HL-60 (cell line): ENCODE data around the gene ABCG4.

Source experiments
- DNase-seq, 2 experiments: peaks; one replicate each; pipeline ENCODE4 v3.0.0-alpha.2; 2010 to 2020; ENCODE audit warnings: low read depth in 1 of 2, low spot score in 1 of 2
- H3K27ac ChIP-seq: fragments of 250-450 bp; sonication (Bioruptor Pico); replicated peaks from 2 replicates; pipeline ENCODE4 v1.5.1; 2020; ENCODE audit warnings: mild to moderate bottlenecking, moderate library complexity
- H3K27me3 ChIP-seq: fragments of 250-450 bp; sonication (Bioruptor Pico); 2 replicates; pipeline ENCODE4 v1.5.1; 2021; ENCODE audit warnings: mild to moderate bottlenecking, moderate library complexity; ENCODE audit not compliant: insufficient read depth, poor library complexity, severe bottlenecking
- H3K4me3 ChIP-seq: replicated peaks from 2 replicates; pipeline ENCODE4 v1.5.1; 2011; ENCODE audit warnings: mild to moderate bottlenecking, control low read depth, low read length; ENCODE audit not compliant: insufficient read depth
- GABPA ChIP-seq: IDR thresholded peaks from 2 replicates; pipeline ENCODE4 v1.6.1; 2012; ENCODE audit warnings: low read depth
- POLR2AphosphoS5 ChIP-seq: IDR thresholded peaks from 2 replicates; pipeline ENCODE4 v1.6.1; 2012; ENCODE audit warnings: low read depth
- SPI1 ChIP-seq: IDR thresholded peaks from 2 replicates; pipeline ENCODE4 v1.6.1; 2012; ENCODE audit warnings: low read depth, mild to moderate bottlenecking, borderline replicate concordance
- TF ChIP-seq, protein P1 (sequence below): IDR thresholded peaks from 2 replicates; pipeline ENCODE4 v1.6.1; 2012; ENCODE audit warnings: low read depth; ENCODE audit not compliant: insufficient replicate concordance
- TF ChIP-seq, protein P2 (sequence below): IDR thresholded peaks from one replicate; pipeline ENCODE4 v1.5.1; 2011; ENCODE audit warnings: low read length, control low read depth, inconsistent platforms; ENCODE audit not compliant: insufficient read depth

ABCG4 gene

DNA sequence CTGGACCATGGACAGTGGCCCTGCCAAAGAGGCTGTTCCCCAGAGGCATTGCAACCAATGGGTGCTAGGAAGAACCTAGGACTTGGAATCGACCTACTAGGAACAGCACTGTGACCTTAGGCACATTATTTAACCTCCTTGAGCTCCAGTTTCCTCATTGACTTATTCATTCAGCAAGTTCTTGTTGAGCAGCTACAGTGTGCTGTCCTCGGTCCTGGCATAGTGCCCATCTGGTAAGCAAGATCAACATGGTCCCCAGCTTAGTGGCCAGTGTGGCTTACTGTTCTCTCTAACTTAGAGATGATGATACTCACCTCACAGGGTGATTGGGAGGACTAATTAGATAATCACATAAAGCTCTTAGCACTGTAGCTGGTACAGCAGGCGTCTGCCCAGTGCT, 8.2 kb downstream of the ABCG4 start:
- TF ChIP-seq, protein P1, sequence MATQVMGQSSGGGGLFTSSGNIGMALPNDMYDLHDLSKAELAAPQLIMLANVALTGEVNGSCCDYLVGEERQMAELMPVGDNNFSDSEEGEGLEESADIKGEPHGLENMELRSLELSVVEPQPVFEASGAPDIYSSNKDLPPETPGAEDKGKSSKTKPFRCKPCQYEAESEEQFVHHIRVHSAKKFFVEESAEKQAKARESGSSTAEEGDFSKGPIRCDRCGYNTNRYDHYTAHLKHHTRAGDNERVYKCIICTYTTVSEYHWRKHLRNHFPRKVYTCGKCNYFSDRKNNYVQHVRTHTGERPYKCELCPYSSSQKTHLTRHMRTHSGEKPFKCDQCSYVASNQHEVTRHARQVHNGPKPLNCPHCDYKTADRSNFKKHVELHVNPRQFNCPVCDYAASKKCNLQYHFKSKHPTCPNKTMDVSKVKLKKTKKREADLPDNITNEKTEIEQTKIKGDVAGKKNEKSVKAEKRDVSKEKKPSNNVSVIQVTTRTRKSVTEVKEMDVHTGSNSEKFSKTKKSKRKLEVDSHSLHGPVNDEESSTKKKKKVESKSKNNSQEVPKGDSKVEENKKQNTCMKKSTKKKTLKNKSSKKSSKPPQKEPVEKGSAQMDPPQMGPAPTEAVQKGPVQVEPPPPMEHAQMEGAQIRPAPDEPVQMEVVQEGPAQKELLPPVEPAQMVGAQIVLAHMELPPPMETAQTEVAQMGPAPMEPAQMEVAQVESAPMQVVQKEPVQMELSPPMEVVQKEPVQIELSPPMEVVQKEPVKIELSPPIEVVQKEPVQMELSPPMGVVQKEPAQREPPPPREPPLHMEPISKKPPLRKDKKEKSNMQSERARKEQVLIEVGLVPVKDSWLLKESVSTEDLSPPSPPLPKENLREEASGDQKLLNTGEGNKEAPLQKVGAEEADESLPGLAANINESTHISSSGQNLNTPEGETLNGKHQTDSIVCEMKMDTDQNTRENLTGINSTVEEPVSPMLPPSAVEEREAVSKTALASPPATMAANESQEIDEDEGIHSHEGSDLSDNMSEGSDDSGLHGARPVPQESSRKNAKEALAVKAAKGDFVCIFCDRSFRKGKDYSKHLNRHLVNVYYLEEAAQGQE, result peak; percentile 81
- no peak for TF ChIP-seq GABPA
- DNase-seq, result no peak
- no peaks in the 10 kb centered on the region for H3K27me3 ChIP-seq
- no peak overlapping the region for H3K4me3 ChIP-seq
- H3K27ac ChIP-seq, result no peak overlapping the region

DNA sequence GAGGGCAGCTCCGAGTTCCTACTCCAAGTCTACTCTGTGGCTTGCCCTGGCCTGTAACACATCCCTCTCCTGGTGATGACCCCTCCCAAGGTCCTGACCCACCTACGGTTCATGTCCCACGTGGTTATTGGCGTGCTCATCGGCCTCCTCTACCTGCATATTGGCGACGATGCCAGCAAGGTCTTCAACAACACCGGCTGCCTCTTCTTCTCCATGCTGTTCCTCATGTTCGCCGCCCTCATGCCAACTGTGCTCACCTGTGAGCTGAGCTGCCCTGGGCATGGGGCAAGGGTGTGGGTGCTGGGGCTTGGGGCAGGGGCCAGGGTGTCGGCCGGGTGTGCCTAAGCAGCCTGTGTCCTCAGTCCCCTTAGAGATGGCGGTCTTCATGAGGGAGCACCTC, 9.6 kb downstream of the ABCG4 start:
- Histone ChIP-seq H3K4me3 (no peak overlapping the region), H3K27ac (no peak overlapping the region), H3K27me3 (no peaks in the 10 kb centered on the region)
- DNase-seq, result no peak
- TF ChIP-seq, protein P1, result no peak
- TF ChIP-seq, protein P2, sequence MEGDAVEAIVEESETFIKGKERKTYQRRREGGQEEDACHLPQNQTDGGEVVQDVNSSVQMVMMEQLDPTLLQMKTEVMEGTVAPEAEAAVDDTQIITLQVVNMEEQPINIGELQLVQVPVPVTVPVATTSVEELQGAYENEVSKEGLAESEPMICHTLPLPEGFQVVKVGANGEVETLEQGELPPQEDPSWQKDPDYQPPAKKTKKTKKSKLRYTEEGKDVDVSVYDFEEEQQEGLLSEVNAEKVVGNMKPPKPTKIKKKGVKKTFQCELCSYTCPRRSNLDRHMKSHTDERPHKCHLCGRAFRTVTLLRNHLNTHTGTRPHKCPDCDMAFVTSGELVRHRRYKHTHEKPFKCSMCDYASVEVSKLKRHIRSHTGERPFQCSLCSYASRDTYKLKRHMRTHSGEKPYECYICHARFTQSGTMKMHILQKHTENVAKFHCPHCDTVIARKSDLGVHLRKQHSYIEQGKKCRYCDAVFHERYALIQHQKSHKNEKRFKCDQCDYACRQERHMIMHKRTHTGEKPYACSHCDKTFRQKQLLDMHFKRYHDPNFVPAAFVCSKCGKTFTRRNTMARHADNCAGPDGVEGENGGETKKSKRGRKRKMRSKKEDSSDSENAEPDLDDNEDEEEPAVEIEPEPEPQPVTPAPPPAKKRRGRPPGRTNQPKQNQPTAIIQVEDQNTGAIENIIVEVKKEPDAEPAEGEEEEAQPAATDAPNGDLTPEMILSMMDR, result no peak
- no peak for TF ChIP-seq SPI1
- no peak for TF ChIP-seq POLR2AphosphoS5
- TF ChIP-seq GABPA, result no peak

DNA sequence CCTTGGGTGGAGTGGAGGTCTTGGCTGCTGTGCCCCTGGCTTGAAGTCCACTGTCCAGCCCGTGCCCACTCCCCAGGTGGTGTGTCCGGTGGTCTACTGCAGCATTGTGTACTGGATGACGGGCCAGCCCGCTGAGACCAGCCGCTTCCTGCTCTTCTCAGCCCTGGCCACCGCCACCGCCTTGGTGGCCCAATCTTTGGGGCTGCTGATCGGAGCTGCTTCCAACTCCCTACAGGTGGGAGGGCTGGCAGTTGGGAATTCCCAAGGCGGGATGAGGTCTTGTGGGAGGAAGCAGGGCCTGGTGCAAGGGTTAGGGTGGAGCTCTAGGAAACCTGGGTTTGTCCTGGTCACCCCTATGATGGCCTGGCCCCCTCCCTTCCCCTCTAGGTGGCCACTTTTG, 11.3 kb downstream of the ABCG4 start:
- no peak overlapping the region for H3K27ac ChIP-seq
- H3K4me3 ChIP-seq, result no peak overlapping the region
- no peak for TF ChIP-seq SPI1
- no peak for TF ChIP-seq POLR2AphosphoS5
- TF ChIP-seq GABPA, result no peak
- TF ChIP-seq, protein P2, result no peak
- TF ChIP-seq, protein P1, result no peak
- H3K27me3 ChIP-seq, result no peaks in the 10 kb centered on the region
- DNase-seq, result no peak

DNA sequence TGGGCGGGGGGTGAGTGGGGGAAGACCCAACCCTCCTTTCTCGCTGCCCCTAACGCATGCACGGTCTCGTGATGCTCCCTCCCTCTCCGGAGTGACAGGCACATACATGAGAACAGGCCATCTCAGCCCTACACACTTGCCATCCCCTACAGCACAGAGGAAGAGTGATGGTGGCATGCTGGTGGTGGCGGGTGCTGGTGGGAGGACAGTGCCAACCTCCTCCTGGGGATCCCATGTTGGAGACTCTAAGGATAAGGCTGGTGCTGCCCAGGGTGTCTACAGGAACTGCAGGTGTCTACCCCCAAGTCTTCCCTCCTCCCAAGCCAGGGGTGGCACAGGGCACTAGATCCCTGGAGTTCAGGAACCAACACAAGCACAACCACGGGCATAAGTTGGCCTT, 13.0 kb downstream of the ABCG4 start:
- Histone ChIP-seq H3K27ac (no peak overlapping the region), H3K4me3 (no peak overlapping the region), H3K27me3 (no peaks in the 10 kb centered on the region)
- DNase-seq, result no peak
- TF ChIP-seq, protein P1, result no peak
- TF ChIP-seq POLR2AphosphoS5, result no peak
- TF ChIP-seq, protein P2, result no peak
- no peak for TF ChIP-seq SPI1
- TF ChIP-seq GABPA, result no peak
